ENCODE results near the gene IVD. TPM values are rescaled to one million over a fixed set of nuclear protein-coding genes. Genes with fewer than 3 reads are reported as not detected.

IVD gene
- total and polyA plus RNA-seq, 2 of the 4 experiments (the other 2 are of a cell fraction) = 31.7 to 41.1 TPM

GRCh38 chr15:40454904-40455391 is 49.4 kb downstream of the IVD start (continued):
- 0 out of 2 replicates have a peak, but pooled peaks have one; percentile 45 for TF ChIP-seq MAZ (IDR thresholded peaks at IDR 0.05; ENCODE audit: borderline replicate concordance, low read depth, low read length)

- no peak overlapping the region for H2AFZ ChIP-seq (replicated peaks; ENCODE audit: low read length, poor library complexity)
- no peak overlapping the region for H2AK5ac ChIP-seq (ENCODE audit: low read depth, low read length)
- dilution Hi-C loops (cut with HindIII; ENCODE audit: low sequenced_read_pairs, unreplicated experiment) = no loop called here
- no peak overlapping the region for H3K56ac ChIP-seq (ENCODE audit: extremely low read depth, insufficient read depth, low read length)
- no peak overlapping the region for H3K18ac ChIP-seq (ENCODE audit: low read depth, low read length)
- POLR2A ChIA-PET (ENCODE audit: unreplicated experiment) = no interaction called here
- no peak overlapping the region for H3K23ac ChIP-seq (ENCODE audit: low read depth, low read length)
- H4K20me1 ChIP-seq (ENCODE audit: insufficient read depth, low read length) = peaks cover 69% of the 10 kb centered on the region
- 92% methylated on average over 4 of the region's 7 CpGs; no CpG with 5 or more reads in 1 of the 2 experiments for WGBS, 2 experiments (ENCODE audit: extremely low coverage in 2 of 2, insufficient read length in 1 of 2)
- in situ Hi-C loops (cut with MboI; ENCODE audit: low sequenced_read_pairs) = no loop called here
- no peak overlapping the region for H3K14ac ChIP-seq (replicated peaks; ENCODE audit: low read depth, low read length)
- no peak overlapping the region for H2BK5ac ChIP-seq (ENCODE audit: low read depth, low read length, poor library complexity, severe bottlenecking)
- H3K79me1 ChIP-seq (ENCODE audit: low read depth in 1 of 2, low read length in 2 of 2) = peaks cover 33 to 77% of the 10 kb centered on the region in 2 experiments
- H3K36me3 ChIP-seq (ENCODE audit: control insufficient read depth, insufficient read depth, low read length) = peaks cover 9% of the 10 kb centered on the region; the same call in 1 of the 2 replicates
- H3K4me3 ChIP-seq (ENCODE audit: insufficient read depth, low read depth, low read length) = no peak overlapping the region
- no peak overlapping the region for H2BK20ac ChIP-seq (ENCODE audit: low read depth, low read length)
- no peak overlapping the region for H4K91ac ChIP-seq (ENCODE audit: insufficient read depth, low read depth, low read length)
- BruUV-seq (replicated peaks) = no TSS peak
- H4K5ac ChIP-seq (ENCODE audit: low read depth, low read length) = no peak overlapping the region
- no peak overlapping the region for H2BK15ac ChIP-seq (ENCODE audit: low read depth, low read length)
- no peak overlapping the region for H3K4me2 ChIP-seq (ENCODE audit: low read depth, low read length)
- H3K27me3 ChIP-seq (ENCODE audit: control insufficient read depth, insufficient read depth, low read length) = no peaks in the 10 kb centered on the region
- DNase-seq (no peak), ATAC-seq (ENCODE audit: low read depth) (no peak)
- H4K8ac ChIP-seq (ENCODE audit: low read depth in 2 of 2, low read length in 2 of 2) = no peak overlapping the region
- no peak overlapping the region; the same call in 1 of the 2 replicates for H3K4ac ChIP-seq (ENCODE audit: low read depth, low read length)
- H3K9ac ChIP-seq (ENCODE audit: low read depth, low read length) = no peak overlapping the region
- intact Hi-C loops (cut with micrococcal nuclease) = no loop called here
- no peak overlapping the region for H2AK9ac ChIP-seq (replicated peaks; ENCODE audit: low read depth, low read length, poor library complexity)
- CTCF ChIA-PET = no interaction called here
- H3K27ac ChIP-seq (ENCODE audit: insufficient read depth, low read length) = no peak overlapping the region
- H3K4me1 ChIP-seq (ENCODE audit: control insufficient read depth, insufficient read depth, low read length) = peaks cover 12% of the 10 kb centered on the region
- no peaks in the 10 kb centered on the region for H3K9me3 ChIP-seq (ENCODE audit: control insufficient read depth, insufficient read depth, low read length)
- no peak overlapping the region for H2BK120ac ChIP-seq (ENCODE audit: low read depth, low read length)
- peaks cover 20% of the 10 kb centered on the region for H3K9me1 ChIP-seq (ENCODE audit: insufficient read depth, low read length)
- TF ChIP-seq MAZ (IDR thresholded peaks at IDR 0.05; ENCODE audit: borderline replicate concordance, low read depth, low read length) = no peak
- no peak for TF ChIP-seq RFX5 (IDR thresholded peaks at IDR 0.05; ENCODE audit: low read depth, low read length)
- TF ChIP-seq MXI1 (IDR thresholded peaks at IDR 0.05; ENCODE audit: borderline replicate concordance, low read depth, low read length) = no peak
- TF ChIP-seq CHD1 (IDR thresholded peaks at IDR 0.05; ENCODE audit: low read depth, low read length) = no peak
- TF ChIP-seq CEBPB (IDR thresholded peaks at IDR 0.05; ENCODE audit: low read depth, low read length) = no peak
- no peak for TF ChIP-seq NFE2L2 (IDR thresholded peaks at IDR 0.05; ENCODE audit: low read depth, low read length)
- no peak for TF ChIP-seq ELK1 (IDR thresholded peaks at IDR 0.05; ENCODE audit: borderline replicate concordance, low read depth, low read length)
- TF ChIP-seq SMC3 (IDR thresholded peaks at IDR 0.05; ENCODE audit: low read depth, low read length) = no peak
- no peak for TF ChIP-seq USF2 (IDR thresholded peaks at IDR 0.05; ENCODE audit: low read depth, low read length)
- TF ChIP-seq POLR2A (IDR thresholded peaks at IDR 0.05; ENCODE audit: low read depth, low read length) = no peak
- no peak for TF ChIP-seq FOS (IDR thresholded peaks at IDR 0.05; ENCODE audit: low read depth, low read length)
- no peak for TF ChIP-seq RAD21 (IDR thresholded peaks at IDR 0.05; ENCODE audit: low read length)
- no peak for TF ChIP-seq MAFK (IDR thresholded peaks at IDR 0.05; ENCODE audit: low read depth, low read length)
- no peak for TF ChIP-seq RCOR1 (IDR thresholded peaks at IDR 0.05; ENCODE audit: insufficient replicate concordance, low read length)
- TF ChIP-seq BHLHE40 (IDR thresholded peaks at IDR 0.05; ENCODE audit: low read depth, low read length) = no peak
Observed at GRCh38 chr15:40456299-40456712, 50.7 kb downstream of the IVD start.

Data from IMR-90 (cell line).